DMS 273 (cell line): ENCODE data around the gene ZNF761.

Source experiments
- DNase-seq: peaks from one replicate; lab custom pipeline; 2025; ENCODE audit not compliant: unreplicated experiment; lab: John Stamatoyannopoulos, UW

The ZNF761 gene

GRCh38 chr19:53506728-53507127 lies 74.9 kb downstream of the ZNF761 start:
- no peak for DNase-seq
